ENCODE measurements around the gene SCN9A.

DNA sequence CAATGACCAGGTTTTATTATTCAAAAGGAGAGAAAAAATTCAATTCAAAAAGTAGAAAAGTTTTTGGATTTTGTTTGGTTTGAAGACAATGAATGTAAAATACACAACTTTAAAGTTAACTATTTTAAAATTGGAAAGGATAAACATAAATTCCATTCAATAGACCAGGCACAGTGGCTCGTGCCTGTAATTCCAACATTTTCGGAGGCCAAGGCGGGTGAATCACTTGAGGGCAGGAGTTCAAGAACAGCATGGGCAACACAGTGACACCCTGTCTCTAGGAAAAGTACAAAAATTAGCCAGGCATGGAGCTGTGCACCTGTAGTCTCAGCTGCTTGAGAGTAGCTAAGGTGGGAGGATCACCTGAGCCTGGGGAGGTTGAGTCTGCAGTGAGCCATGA is 54.7 kb downstream of the SCN9A start:
- TF ChIP-seq CTCF (IDR thresholded peaks at IDR 0.05; ENCODE audit: insufficient read depth, low read length) (no peak), GABPA (IDR thresholded peaks at IDR 0.05; ENCODE audit: low read depth) (no peak)
